MM.1S (cell line): Measurements from ENCODE around the gene ANAPC16.

Source experiments
- EZH2phosphoT487 ChIP-seq: fragments of 300-600 bp; sonication (generic); IDR thresholded peaks from 2 replicates; pipeline ENCODE4 v1.6.1; 2018; ENCODE audit warnings: antibody characterized with exemption, low read length
- TF ChIP-seq, protein P1 (sequence below): fragments of 300-600 bp; sonication (generic); IDR thresholded peaks from 2 replicates; pipeline ENCODE4 v1.5.1; 2016; ENCODE audit warnings: antibody characterized with exemption, low read length, mixed read lengths

- TF ChIP-seq, protein P1, sequence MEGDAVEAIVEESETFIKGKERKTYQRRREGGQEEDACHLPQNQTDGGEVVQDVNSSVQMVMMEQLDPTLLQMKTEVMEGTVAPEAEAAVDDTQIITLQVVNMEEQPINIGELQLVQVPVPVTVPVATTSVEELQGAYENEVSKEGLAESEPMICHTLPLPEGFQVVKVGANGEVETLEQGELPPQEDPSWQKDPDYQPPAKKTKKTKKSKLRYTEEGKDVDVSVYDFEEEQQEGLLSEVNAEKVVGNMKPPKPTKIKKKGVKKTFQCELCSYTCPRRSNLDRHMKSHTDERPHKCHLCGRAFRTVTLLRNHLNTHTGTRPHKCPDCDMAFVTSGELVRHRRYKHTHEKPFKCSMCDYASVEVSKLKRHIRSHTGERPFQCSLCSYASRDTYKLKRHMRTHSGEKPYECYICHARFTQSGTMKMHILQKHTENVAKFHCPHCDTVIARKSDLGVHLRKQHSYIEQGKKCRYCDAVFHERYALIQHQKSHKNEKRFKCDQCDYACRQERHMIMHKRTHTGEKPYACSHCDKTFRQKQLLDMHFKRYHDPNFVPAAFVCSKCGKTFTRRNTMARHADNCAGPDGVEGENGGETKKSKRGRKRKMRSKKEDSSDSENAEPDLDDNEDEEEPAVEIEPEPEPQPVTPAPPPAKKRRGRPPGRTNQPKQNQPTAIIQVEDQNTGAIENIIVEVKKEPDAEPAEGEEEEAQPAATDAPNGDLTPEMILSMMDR: no peak
- no peak for TF ChIP-seq EZH2phosphoT487
Observed at GRCh38 chr10:72276421-72277339, 60.9 kb downstream of the ANAPC16 start.
